GM20000 (cell line): ENCODE measurements around the gene PKP1.

Experiments
- DNase-seq: peaks from one replicate; pipeline ENCODE4 v3.0.0; 2012; ENCODE audit warnings: low spot score
- CTCF ChIP-seq: IDR thresholded peaks from 2 replicates; pipeline ENCODE4 v1.5.1; 2012; ENCODE audit warnings: mild to moderate bottlenecking, control low read depth; ENCODE audit errors: extremely low read depth, missing control alignments

Gene PKP1

GRCh38 chr1:201347498-201348210 is 64.3 kb downstream of the PKP1 start:
- DNase-seq: no peak
- TF ChIP-seq CTCF: no peak

GRCh38 chr1:201348211-201348566 is 64.9 kb downstream of the PKP1 start:
- TF ChIP-seq CTCF: peak; percentile 52
- peak; percentile 71 for DNase-seq

- no peak for TF ChIP-seq CTCF
- DNase-seq: no peak
Measured at GRCh38 chr1:201349092-201349491, 65.8 kb downstream of the PKP1 start.

- TF ChIP-seq CTCF: no peak
Measured at GRCh38 chr1:201350361-201350725, 67.0 kb downstream of the PKP1 start.

GRCh38 chr1:201350884-201351283 is 67.6 kb downstream of the PKP1 start:
- TF ChIP-seq CTCF: no peak
- DNase-seq: no peak

More at GRCh38 chr1:201350361-201350725, 67.0 kb downstream of the PKP1 start:
- no peak for DNase-seq

GRCh38 chr1:201351617-201352016 is 68.3 kb downstream of the PKP1 start:
- TF ChIP-seq CTCF: no peak
- DNase-seq: no peak

GRCh38 chr1:201353186-201353940 is 70.1 kb downstream of the PKP1 start:
- TF ChIP-seq CTCF: no peak
- DNase-seq: no peak
